Stimulated activated CD8-positive, alpha-beta memory T cell treated with anti-CD3 and anti-CD28 coated beads, Interleukin-2, amount 100 ng/mL, for 1 hour (primary cell): ENCODE results near the gene RBM20.

Source experiments
- DNase-seq, 2 donors: peaks; one replicate each; pipeline ENCODE4 v3.0.0-alpha.2; 2020; ENCODE audit warnings: low read depth in 2 of 2

RBM20 gene

GRCh38 chr10:110811791-110812581 lies 167.8 kb downstream of the RBM20 start:
- no peak for DNase-seq

- DNase-seq: no peak
These were observed 168.4 kb downstream of the RBM20 start for GRCh38 chr10:110812583-110812982.

DNA sequence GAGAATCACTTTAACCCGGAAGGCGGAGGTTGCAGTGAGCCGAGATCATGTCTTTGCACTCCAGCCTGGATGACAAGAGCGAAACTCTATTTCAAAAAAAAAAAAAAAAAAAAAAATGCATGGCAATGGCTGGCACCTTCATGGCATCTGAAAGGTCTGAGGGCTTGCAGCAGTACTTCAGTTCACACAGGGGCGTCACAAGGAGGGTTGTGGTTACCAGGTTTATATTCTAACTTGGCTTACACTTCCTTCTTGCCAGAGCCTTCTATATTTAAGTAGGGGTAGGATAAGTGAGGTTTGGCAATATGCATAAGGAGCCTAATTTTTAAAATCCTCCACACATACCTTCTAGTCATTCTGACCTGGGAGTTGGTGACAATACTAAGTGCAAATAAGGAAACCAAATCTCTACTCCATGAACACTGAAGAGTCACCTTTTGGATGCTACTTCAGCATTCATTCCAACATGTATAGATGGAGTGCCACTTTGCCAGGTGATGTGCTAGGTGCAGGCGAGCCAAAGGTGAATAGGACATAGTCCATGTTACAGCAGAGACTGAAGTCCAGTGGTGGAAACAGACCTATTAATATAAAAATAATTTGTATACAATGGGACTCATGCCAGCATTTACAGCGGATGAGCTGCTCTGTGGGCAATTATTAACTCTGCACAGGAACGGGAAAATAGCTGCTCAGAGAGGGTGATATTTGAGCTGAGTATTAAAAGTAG lies 169.8 kb downstream of the RBM20 start:
- DNase-seq: no peak

DNA sequence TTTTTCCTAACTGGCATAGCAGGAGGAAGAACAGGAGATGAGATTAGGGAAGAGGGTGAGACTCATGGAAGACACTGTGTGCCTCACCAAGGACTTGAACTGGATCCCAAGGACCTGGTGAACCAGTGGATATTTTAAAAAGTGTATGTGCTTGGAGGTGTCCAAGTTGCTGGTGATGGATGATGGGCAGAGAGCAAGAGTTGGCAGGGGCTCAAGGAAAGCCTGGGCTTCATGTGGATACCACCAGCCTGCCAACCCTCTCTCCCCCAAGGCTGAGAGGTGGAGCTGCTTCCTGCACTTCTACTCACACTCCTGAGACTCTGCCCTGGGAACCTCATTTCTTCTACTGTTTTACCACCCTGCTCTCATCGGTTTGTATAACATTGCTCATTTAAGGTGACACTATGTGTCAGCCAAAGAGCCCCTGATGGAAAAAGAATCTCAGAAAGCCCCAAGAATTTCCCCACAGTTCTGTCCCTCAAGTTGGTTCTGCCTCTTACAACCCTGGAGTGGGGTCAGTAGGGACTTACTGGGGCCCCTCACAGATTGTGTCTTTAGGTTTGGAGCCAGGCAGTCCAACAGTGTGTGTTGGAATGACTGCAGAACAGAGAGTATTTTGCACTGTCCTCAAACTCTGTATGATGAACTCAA lies 171.3 kb downstream of the RBM20 start:
- DNase-seq: no peak

- no peak for DNase-seq
These were observed 173.5 kb downstream of the RBM20 start for GRCh38 chr10:110817614-110818013.

DNA sequence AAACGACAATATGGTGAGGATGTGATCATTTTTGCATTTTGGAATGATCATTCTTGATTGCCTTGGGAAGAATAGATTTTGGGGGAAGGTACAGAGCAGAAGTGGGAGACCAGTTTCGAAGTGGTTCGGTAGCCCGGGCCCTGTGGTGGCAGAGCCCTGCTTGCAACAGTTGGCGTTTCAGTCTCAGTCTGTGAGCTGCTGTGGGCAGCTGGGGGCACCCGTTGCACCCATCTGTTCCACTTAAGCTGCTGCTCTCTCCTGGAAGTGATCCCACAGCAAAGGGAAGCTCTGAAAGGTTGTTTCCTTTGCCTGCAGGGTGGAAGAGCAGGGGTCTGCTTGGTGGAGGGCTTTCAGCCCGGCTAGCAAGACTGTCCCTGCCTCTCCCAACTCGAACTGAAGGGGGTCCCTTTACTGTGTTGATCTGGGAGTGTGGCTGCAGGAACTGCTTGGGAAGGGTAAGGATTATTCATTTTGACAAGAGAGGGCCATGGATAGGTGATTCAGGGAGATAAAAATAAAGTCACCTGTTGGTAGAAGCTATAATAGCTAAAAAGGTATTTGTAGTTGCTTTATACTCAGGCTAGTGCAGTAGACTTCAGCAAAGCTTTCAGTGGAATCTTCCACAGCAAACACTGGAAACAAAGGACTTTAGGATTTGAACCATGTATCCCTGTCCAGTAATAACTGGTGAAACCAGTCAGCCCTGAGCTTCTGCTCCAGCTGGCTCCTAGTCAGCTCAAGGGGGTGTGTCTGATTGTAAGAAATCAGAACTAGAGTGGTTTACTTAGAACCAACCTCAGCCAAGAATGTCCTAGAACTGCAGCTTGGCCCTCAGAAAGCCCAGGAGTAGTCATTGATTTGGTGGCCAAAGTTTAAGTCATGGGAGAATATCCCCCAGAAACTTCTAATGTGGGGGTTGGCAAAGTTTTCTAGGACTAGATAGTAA lies 174.4 kb downstream of the RBM20 start:
- DNase-seq: no peak

- no peak for DNase-seq
These were observed 176.2 kb downstream of the RBM20 start for GRCh38 chr10:110820321-110820814.

GRCh38 chr10:110821508-110821907 lies 177.4 kb downstream of the RBM20 start:
- no peak for DNase-seq

DNA sequence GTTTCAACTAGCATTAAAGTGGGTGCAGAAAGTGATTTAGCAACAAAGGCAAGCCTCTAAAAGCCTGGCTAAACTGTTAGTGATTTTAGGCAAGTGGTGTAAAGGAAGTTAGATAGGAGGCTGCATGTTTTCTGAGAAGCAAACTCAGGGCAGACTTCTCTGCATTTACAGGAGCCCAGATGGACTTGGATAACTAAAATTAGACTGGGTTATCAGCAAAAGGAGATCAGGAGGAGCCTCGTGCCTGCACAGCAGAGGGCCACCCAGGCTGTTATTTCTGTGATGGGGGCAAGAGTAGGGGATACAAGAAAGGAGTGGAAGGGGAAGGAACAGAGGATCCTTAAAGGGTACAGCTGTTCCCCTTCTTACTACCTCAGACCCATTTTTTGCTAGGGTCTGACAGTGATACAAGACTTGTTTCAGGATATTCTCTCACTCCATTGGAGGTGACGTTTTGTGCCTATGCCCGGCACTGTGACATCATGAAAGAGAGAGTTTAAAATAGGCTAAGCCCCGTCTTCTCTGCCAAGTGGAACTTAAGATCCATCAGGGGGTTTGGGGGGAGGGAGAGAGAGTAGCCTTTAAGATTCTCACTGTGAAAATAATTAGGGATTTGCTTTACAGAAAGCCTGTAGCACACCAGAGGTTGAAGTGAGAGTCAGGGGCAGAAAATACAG lies 178.0 kb downstream of the RBM20 start:
- no peak for DNase-seq

- no peak for DNase-seq
These were observed 178.7 kb downstream of the RBM20 start for GRCh38 chr10:110822712-110823311.

DNA sequence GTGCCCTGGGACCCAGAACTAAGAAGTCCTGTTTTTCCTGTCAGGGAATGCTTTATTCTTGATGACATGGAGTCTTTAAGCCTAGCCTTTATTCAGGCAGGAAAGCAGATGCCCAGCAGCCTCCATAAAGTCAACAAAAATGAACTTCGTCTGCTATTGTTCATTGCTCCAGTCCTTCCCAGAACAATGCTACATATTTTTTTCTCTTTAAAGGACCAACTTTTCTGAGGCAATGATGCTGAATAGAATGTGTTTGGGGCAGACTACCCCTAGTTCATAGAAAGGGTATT lies 180.0 kb downstream of the RBM20 start:
- DNase-seq: no peak

DNA sequence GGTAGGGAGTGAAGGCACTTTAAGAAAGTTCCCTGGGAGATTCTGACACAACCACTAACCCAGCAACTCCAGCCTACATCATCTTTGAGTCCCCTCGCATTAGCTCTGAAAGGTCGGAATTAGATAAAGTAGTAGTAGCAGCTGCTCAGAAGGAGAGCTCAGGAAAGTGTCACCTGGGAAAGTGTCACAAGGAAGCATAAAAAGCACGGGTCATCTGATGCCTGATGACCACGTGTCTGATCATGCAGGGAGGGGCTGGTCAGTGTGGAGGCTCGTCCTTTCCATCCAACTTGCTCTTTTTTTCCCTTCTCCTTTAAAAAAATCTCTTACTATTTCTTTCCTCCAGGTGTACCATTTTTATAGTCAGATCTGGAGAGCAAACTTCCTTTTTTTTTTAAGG lies 180.5 kb downstream of the RBM20 start:
- DNase-seq: no peak

DNA sequence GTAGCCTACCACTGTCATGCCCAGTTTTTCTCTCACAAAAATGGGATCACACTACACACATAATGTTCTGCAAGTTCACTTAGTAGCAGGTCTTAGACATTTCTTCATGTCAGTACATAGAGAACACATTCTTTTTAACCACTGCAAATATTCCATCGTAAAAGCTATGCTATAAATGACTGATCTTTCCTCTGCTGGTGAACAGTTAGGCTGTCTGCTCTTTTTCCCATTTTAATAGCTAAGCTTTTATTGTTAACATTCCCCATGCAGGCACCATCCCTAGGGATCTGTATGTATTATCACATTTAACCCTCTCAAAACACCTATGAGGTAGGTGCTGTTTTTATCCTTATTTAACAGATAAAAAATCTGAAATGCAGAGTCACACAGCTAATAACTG lies 181.4 kb downstream of the RBM20 start:
- DNase-seq: no peak

- DNase-seq: no peak
These were observed 183.3 kb downstream of the RBM20 start for GRCh38 chr10:110827410-110827809.

GRCh38 chr10:110827875-110828274 lies 183.7 kb downstream of the RBM20 start:
- DNase-seq: no peak

GRCh38 chr10:110828525-110828924 lies 184.4 kb downstream of the RBM20 start:
- DNase-seq: no peak

DNA sequence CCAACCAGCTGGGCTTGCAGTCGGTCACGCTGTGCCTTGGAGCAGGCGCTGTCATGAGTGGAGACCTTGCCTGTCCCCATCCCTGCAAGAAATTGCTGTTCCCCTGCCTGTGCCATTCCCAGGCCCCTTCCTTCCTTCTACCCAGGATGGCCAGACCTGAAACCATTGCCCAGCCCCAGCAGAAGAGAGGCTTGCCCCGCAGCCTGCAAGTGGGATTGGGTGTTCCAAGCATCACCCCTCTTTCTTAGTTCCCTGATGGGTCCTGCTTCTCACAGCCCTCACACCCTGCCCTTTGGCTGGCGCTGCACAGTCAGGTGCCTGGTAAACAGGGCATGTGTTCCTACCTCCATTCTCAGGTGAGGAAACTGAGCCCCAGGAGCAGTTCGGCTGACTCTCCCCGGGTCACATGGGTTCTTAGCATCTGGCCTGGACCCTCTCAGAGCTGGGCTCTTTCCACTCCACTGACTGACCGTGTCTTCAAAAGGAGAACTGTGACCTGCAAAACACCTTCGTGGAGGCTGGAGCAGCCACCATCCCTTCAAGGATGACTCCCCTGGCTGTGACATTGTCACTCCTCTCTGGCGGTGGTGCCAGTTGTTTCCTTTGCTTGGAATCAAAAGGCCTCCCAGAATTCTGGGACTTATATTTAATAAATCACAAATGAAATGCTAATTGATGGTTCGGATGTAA lies 185.7 kb downstream of the RBM20 start:
- no peak for DNase-seq

GRCh38 chr10:110833234-110833940 lies 189.3 kb downstream of the RBM20 start:
- DNase-seq: no peak

DNA sequence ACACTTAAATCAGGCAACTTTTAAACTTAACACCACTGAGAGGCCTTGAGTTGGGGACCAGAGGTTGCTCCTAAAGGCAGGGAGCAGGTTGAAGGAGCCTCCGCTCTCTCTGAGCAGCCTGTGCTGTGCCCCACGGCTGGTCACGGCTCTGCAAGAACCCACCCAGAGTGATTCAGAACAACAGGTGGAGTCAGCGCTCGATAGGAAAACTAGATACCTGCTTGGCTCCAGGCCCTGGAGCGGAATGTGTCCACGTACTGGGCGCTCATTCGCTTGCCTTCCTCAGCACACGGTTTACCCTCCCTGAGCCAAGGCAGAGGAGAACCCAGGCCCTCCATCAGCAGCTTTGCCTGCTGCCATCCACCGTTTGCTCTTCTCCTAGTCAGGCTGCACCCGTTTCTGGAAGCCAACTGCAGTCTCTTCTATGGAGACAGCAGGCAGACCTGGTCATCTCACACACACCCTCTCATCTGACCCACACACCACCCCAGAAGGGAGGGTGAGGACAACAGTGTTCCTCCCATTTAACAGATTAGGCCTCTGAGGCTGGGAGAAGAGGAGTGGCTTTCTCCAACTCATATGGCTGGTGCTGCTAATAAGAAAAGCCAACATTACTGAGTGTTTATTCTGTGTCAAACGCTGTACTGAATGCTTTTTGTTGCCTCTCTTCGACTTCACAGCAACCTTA lies 189.9 kb downstream of the RBM20 start:
- DNase-seq: no peak
